Activated CD4-positive, alpha-beta memory T cell treated with anti-CD3 and anti-CD28 coated beads for 36 hours (primary cell): ENCODE data around the gene SAFB. TPM values are rescaled to one million over a fixed set of nuclear protein-coding genes. Genes with fewer than 3 reads are reported as not detected.

ENCODE experiments used
- CTCF ChIA-PET: fragments of 350-600 bp; sonication (Branson Sonifier 250); formaldehyde crosslinking; loops from one replicate; lab custom pipeline; 2021; ENCODE audit warnings: antibody characterized with exemption, inconsistent platforms; lab: Charles Lee
- POLR2A ChIA-PET: fragments of 350-600 bp; sonication (Branson Sonifier 250); formaldehyde crosslinking; loops from one replicate; lab custom pipeline; 2021; ENCODE audit warnings: antibody characterized with exemption; lab: Charles Lee
- DNase-seq: peaks from one replicate; pipeline ENCODE4 v3.0.0-alpha.2; 2020
- H3K27ac Mint-ChIP-seq: one replicate; pipeline ENCODE4 v1.8.0; 2021; ENCODE audit warnings: mixed read lengths
- H3K27me3 Mint-ChIP-seq: one replicate; pipeline ENCODE4 v1.8.0; 2021; ENCODE audit warnings: mixed read lengths
- H3K36me3 Mint-ChIP-seq: one replicate; pipeline ENCODE4 v1.8.0; 2021; ENCODE audit warnings: mixed read lengths
- H3K4me1 Mint-ChIP-seq: one replicate; pipeline ENCODE4 v1.8.0; 2021; ENCODE audit warnings: low read depth, mixed read lengths
- H3K4me3 Mint-ChIP-seq: one replicate; pipeline ENCODE4 v1.8.0; 2021; ENCODE audit warnings: mild to moderate bottlenecking, mixed read lengths
- H3K9me3 Mint-ChIP-seq: one replicate; pipeline ENCODE4 v1.8.0; 2021; ENCODE audit warnings: mixed read lengths
- intact Hi-C: fragments of 100-400 bp; cut with micrococcal nuclease; formaldehyde crosslinking; loops from one replicate; pipeline ENCODE4 v1.15.1; 2023
- total RNA-seq, 2 experiments: library from RNA; stranded (reverse); gene quantifications; one replicate each; pipeline ENCODE4 v1.2.3, GENCODE V29; 2021

SAFB gene
- total RNA-seq, 2 experiments from 2014 or later, result 103 to 113 TPM

- POLR2A ChIA-PET, result no interaction called here
- CTCF ChIA-PET, result interaction anchor here (0.6 to 2.7 kb wide), 3 partner anchors 11 to 286 kb away, joined by 3 to 8 read pairs (median 6); partner anchors contain the start of gene RPL36
Measured at GRCh38 chr19:5676105-5676771, 53.4 kb downstream of the SAFB start.

GRCh38 chr19:5676772-5677105, 53.9 kb downstream of the SAFB start:
- H3K27me3 Mint-ChIP-seq, result no peaks in the 10 kb centered on the region
- H3K4me3 Mint-ChIP-seq, result no peak overlapping the region
- ChIA-PET POLR2A (no interaction called here), CTCF (interaction anchor here (0.6 to 2.7 kb wide), 3 partner anchors 11 to 287 kb away, joined by 3 to 8 read pairs (median 6); partner anchors contain the start of gene RPL36)
- peaks cover 12% of the 10 kb centered on the region for H3K4me1 Mint-ChIP-seq
- DNase-seq, result no peak
- H3K36me3 Mint-ChIP-seq, result peaks cover 5% of the 10 kb centered on the region
- no peaks in the 10 kb centered on the region for H3K9me3 Mint-ChIP-seq
- H3K27ac Mint-ChIP-seq, result no peak overlapping the region
- intact Hi-C loops, result no loop called here

More at GRCh38 chr19:5676105-5676771, 53.4 kb downstream of the SAFB start:
- Mint-ChIP-seq H3K9me3 (no peaks in the 10 kb centered on the region), H3K4me1 (peaks cover 7% of the 10 kb centered on the region), H3K27ac (no peak overlapping the region), H3K36me3 (peaks cover 5% of the 10 kb centered on the region), H3K4me3 (no peak overlapping the region), H3K27me3 (no peaks in the 10 kb centered on the region)
- intact Hi-C loops, result no loop called here
- no peak for DNase-seq

- H3K4me3 Mint-ChIP-seq, result no peak overlapping the region
- no peak overlapping the region for H3K27ac Mint-ChIP-seq
- no peak for DNase-seq
- CTCF ChIA-PET, result interaction anchor here (0.9 to 2.7 kb wide), 2 partner anchors 10 to 13 kb away, joined by 3 to 8 read pairs; partner anchors contain the start of gene RPL36
- H3K27me3 Mint-ChIP-seq, result no peaks in the 10 kb centered on the region
- H3K4me1 Mint-ChIP-seq, result peaks cover 16% of the 10 kb centered on the region
- no peaks in the 10 kb centered on the region for H3K9me3 Mint-ChIP-seq
- peaks cover 5% of the 10 kb centered on the region for H3K36me3 Mint-ChIP-seq
- POLR2A ChIA-PET, result no interaction called here
- intact Hi-C loops, result no loop called here
Measured at GRCh38 chr19:5677136-5677535, 54.3 kb downstream of the SAFB start.

GRCh38 chr19:5677580-5677979, 54.7 kb downstream of the SAFB start:
- Mint-ChIP-seq H3K36me3 (peaks cover 5% of the 10 kb centered on the region), H3K4me3 (no peak overlapping the region), H3K4me1 (peaks cover 17% of the 10 kb centered on the region), H3K27ac (no peak overlapping the region), H3K27me3 (no peaks in the 10 kb centered on the region), H3K9me3 (no peaks in the 10 kb centered on the region)
- ChIA-PET CTCF (interaction anchor here (0.9 to 2.7 kb wide), 2 partner anchors 9 to 12 kb away, joined by 3 to 8 read pairs; partner anchors contain the start of gene RPL36), POLR2A (no interaction called here)
- no peak for DNase-seq
- intact Hi-C loops, result no loop called here

GRCh38 chr19:5678071-5678718, 55.3 kb downstream of the SAFB start:
- ChIA-PET POLR2A (no interaction called here), CTCF (interaction anchor here (0.9 kb wide), 1 partner anchor 9 kb away, joined by 3 read pairs; no protein-coding TSS in a partner anchor)
- Mint-ChIP-seq H3K27me3 (no peaks in the 10 kb centered on the region), H3K4me3 (no peak overlapping the region), H3K36me3 (peaks cover under 1% of the 10 kb centered on the region), H3K27ac (no peak overlapping the region), H3K9me3 (no peaks in the 10 kb centered on the region), H3K4me1 (peaks cover 17% of the 10 kb centered on the region)
- intact Hi-C loops, result no loop called here
- no peak for DNase-seq

GRCh38 chr19:5679289-5680083, 56.6 kb downstream of the SAFB start:
- Mint-ChIP-seq H3K36me3 (no peaks in the 10 kb centered on the region), H3K27me3 (no peaks in the 10 kb centered on the region), H3K27ac (peak overlapping the region; percentile 89), H3K9me3 (no peaks in the 10 kb centered on the region), H3K4me1 (peaks cover 17% of the 10 kb centered on the region), H3K4me3 (peak overlapping the region; percentile 96)
- intact Hi-C loops, result loop anchor here (1.0 to 10.0 kb wide), 7 partner anchors 11 to 694 kb away; partner anchors contain the start of genes CATSPERD, LONP1, RPL36 and SAFB
- ChIA-PET POLR2A (interaction anchor here (0.5 to 1.3 kb wide), 5 partner anchors 8 to 1333 kb away, joined by 3 to 5 read pairs (median 3); partner anchors contain the start of genes SAFB and SAFB2), CTCF (interaction anchor here (0.7 to 1.4 kb wide), 2 partner anchors 8 to 10 kb away, joined by 5 to 6 read pairs; partner anchors contain the start of gene RPL36)
- DNase-seq, result no peak

- Mint-ChIP-seq H3K27ac (peak overlapping the region; percentile 89), H3K9me3 (no peaks in the 10 kb centered on the region), H3K4me3 (peak overlapping the region; percentile 96), H3K4me1 (peaks cover 17% of the 10 kb centered on the region), H3K36me3 (no peaks in the 10 kb centered on the region), H3K27me3 (no peaks in the 10 kb centered on the region)
- no peak for DNase-seq
- POLR2A ChIA-PET, result interaction anchor here (0.5 to 1.3 kb wide), 4 partner anchors 8 to 1334 kb away, joined by 3 to 5 read pairs (median 3); partner anchors contain the start of genes SAFB and SAFB2
- CTCF ChIA-PET, result interaction anchor here (1.4 kb wide), 1 partner anchor 10 kb away, joined by 6 read pairs; the partner anchor contains the start of gene RPL36
- intact Hi-C loops, result loop anchor here (1.0 to 10.0 kb wide), 7 partner anchors 10 to 693 kb away; partner anchors contain the start of genes CATSPERD, LONP1, RPL36 and SAFB
Measured at GRCh38 chr19:5680084-5680436, 57.2 kb downstream of the SAFB start.

- ChIA-PET CTCF (interaction anchor here (0.9 to 1.4 kb wide), 2 partner anchors 9 kb away, joined by 5 to 6 read pairs; partner anchors contain the start of gene RPL36), POLR2A (interaction anchor here (1.0 to 1.6 kb wide), 2 partner anchors 9 to 11 kb away, joined by 3 to 5 read pairs; no protein-coding TSS in a partner anchor)
- peaks cover 17% of the 10 kb centered on the region for H3K4me1 Mint-ChIP-seq
- no peaks in the 10 kb centered on the region for H3K27me3 Mint-ChIP-seq
- peak within 1 kb of the TSS; percentile 89 for H3K27ac Mint-ChIP-seq
- intact Hi-C loops, result loop anchor here (1.0 to 10.0 kb wide), 7 partner anchors 10 to 693 kb away; partner anchors contain the start of genes CATSPERD, LONP1, RPL36 and SAFB
- H3K36me3 Mint-ChIP-seq, result no peaks in the 10 kb centered on the region
- H3K9me3 Mint-ChIP-seq, result no peaks in the 10 kb centered on the region
- peak; percentile 99 for DNase-seq
- H3K4me3 Mint-ChIP-seq, result peak within 1 kb of the TSS; percentile 96
Measured at GRCh38 chr19:5680437-5681368, 57.8 kb downstream of the SAFB start, which contains the start of the genes HSD11B1L and MICOS13. TSS of gene HSD11B1L (plus strand) at chr19:5681027. CDS start at chr19:5684833, 3,806 bp downstream. TSS of gene MICOS13 (minus strand) at chr19:5680516. CDS start at chr19:5680486, 30 bp downstream.

- DNase-seq, result no peak
- Mint-ChIP-seq H3K36me3 (no peaks in the 10 kb centered on the region), H3K27me3 (no peaks in the 10 kb centered on the region), H3K9me3 (no peaks in the 10 kb centered on the region), H3K4me1 (peaks cover 19% of the 10 kb centered on the region), H3K27ac (peak overlapping the region; percentile 9), H3K4me3 (peak overlapping the region; percentile 30)
- POLR2A ChIA-PET, result interaction anchor here (1.6 kb wide), 1 partner anchor 10 kb away, joined by 5 read pairs; no protein-coding TSS in a partner anchor
- CTCF ChIA-PET, result interaction anchor here (0.9 kb wide), 1 partner anchor 8 kb away, joined by 5 read pairs; the partner anchor contains the start of gene RPL36
- intact Hi-C loops, result loop anchor here (2.0 to 10.0 kb wide), 2 partner anchors 39 to 273 kb away; partner anchors contain the start of genes CATSPERD and LONP1
Measured at GRCh38 chr19:5681391-5682106, 58.7 kb downstream of the SAFB start.

GRCh38 chr19:5682107-5682482, 59.2 kb downstream of the SAFB start:
- no peaks in the 10 kb centered on the region for H3K27me3 Mint-ChIP-seq
- H3K9me3 Mint-ChIP-seq, result no peaks in the 10 kb centered on the region
- no peak for DNase-seq
- intact Hi-C loops, result loop anchor here (10.0 kb wide), 1 partner anchor 273 kb away; no protein-coding TSS in a partner anchor
- H3K36me3 Mint-ChIP-seq, result no peaks in the 10 kb centered on the region
- ChIA-PET POLR2A (interaction anchor here (1.6 kb wide), 1 partner anchor 10 kb away, joined by 5 read pairs; no protein-coding TSS in a partner anchor), CTCF (interaction anchor here (0.9 kb wide), 1 partner anchor 8 kb away, joined by 5 read pairs; the partner anchor contains the start of gene RPL36)
- no peak overlapping the region for H3K27ac Mint-ChIP-seq
- peaks cover 20% of the 10 kb centered on the region for H3K4me1 Mint-ChIP-seq
- H3K4me3 Mint-ChIP-seq, result peak overlapping the region; percentile 30
